HCT116 (cell line): ENCODE measurements around the gene PSMG3. TPM values are rescaled to one million over a fixed set of nuclear protein-coding genes. Genes with fewer than 3 reads are reported as not detected.

Source experiments
- ATAC-seq: fragments of 200-7000 bp; cut with Tn5 transposase; 2 replicates; pipeline ENCODE4 v1.9.1; 2020; ENCODE audit warnings: mild to moderate bottlenecking, moderate library complexity
- BruUV-seq: library from RNA; stranded (reverse); fragments of 400-500 nt; replicated peaks from 2 replicates; lab custom pipeline; 2021; lab: Mats Ljungman, UMichigan
- CTCF ChIA-PET: fragments of 300-600 bp; sonication (Branson Sonifier 250); formaldehyde crosslinking; loops from one replicate; lab custom pipeline; 2021; ENCODE audit warnings: antibody characterized with exemption; lab: Charles Lee
- POLR2A ChIA-PET: fragments of 300-600, 350-600 bp; sonication (Branson Sonifier 250); formaldehyde crosslinking; loops from one replicate; lab custom pipeline; 2021; ENCODE audit warnings: antibody characterized with exemption; lab: Charles Lee
- RAD21 ChIA-PET, 2 experiments: fragments of 300-600 bp; sonication (Branson Sonifier 250); formaldehyde crosslinking; loops; one replicate each; lab custom pipeline; 2023; ENCODE audit warnings: low total read pairs in 2 of 2; ENCODE audit not compliant: uncharacterized antibody in 2 of 2, unreplicated experiment in 2 of 2, low non-redundant PET in 1 of 2; lab: Charles Lee
- DNase-seq: peaks from one replicate; pipeline ENCODE4 v3.0.0-alpha.2; 2010; ENCODE audit warnings: low read depth, low spot score
- H2AFZ ChIP-seq: fragments of 200-600 bp; shearing (Covaris generic), sonication (generic); 2 replicates; pipeline ENCODE4 v1.6.1; 2017; ENCODE audit warnings: low read depth, mixed run types, mixed read lengths, antibody characterized with exemption, low read length; ENCODE audit not compliant: poor library complexity, severe bottlenecking
- H3K27ac ChIP-seq: 2 replicates; pipeline ENCODE4 v1.5.1; 2012; ENCODE audit warnings: low read depth, low read length
- H3K27me3 ChIP-seq: fragments of 200-600 bp; sonication (generic); 2 replicates; pipeline ENCODE4 v1.6.1; 2016; ENCODE audit warnings: mixed run types, low read length, mixed read lengths; ENCODE audit not compliant: insufficient read depth
- H3K36me3 ChIP-seq, 2 experiments: fragments of 200-500 bp in 1 of 2; fragments of 200-600 bp in 1 of 2; sonication (Bioruptor generic) in 1 of 2; sonication (generic) in 1 of 2; 2 replicates each; pipeline versions ENCODE4 v1.5.1 to v1.6.1; 2014 to 2016; ENCODE audit warnings: low read length in 2 of 2, inconsistent platforms in 1 of 2, mixed read lengths in 1 of 2, mixed run types in 1 of 2; ENCODE audit not compliant: insufficient read depth in 2 of 2, control insufficient read depth in 1 of 2
- H3K4me1 ChIP-seq, 2 experiments: fragments of 200-600 bp in 1 of 2; sonication (generic) in 1 of 2; 2 replicates each; pipeline versions ENCODE4 v1.5.1 to v1.6.1; 2012 to 2017; ENCODE audit warnings: low read length in 2 of 2, inconsistent platforms in 1 of 2, mild to moderate bottlenecking in 1 of 2, mixed read lengths in 1 of 2, mixed run types in 1 of 2, moderate library complexity in 1 of 2; ENCODE audit not compliant: insufficient read depth in 2 of 2, control insufficient read depth in 1 of 2
- H3K4me2 ChIP-seq: fragments of 200-600 bp; sonication (generic); 2 replicates; pipeline ENCODE4 v1.6.1; 2017; ENCODE audit warnings: mixed run types, low read length, mixed read lengths
- H3K4me3 ChIP-seq, 2 experiments: fragments of 200-600 bp in 1 of 2; sonication (generic) in 1 of 2; replicated peaks in 1 of 2; 2 replicates each; pipeline ENCODE4 v1.5.1; 2011 to 2016; ENCODE audit warnings: low read length in 2 of 2, control low read depth in 1 of 2, low read depth in 1 of 2, mild to moderate bottlenecking in 1 of 2, mixed read lengths in 1 of 2, mixed run types in 1 of 2
- H3K79me2 ChIP-seq: fragments of 200-600 bp; sonication (generic); 2 replicates; pipeline ENCODE4 v1.6.1; 2017; ENCODE audit warnings: mild to moderate bottlenecking, mixed run types, low read length, moderate library complexity, mixed read lengths; ENCODE audit not compliant: insufficient read depth
- H3K9ac ChIP-seq: fragments of 200-600 bp; sonication (generic); 2 replicates; pipeline ENCODE4 v1.6.1; 2016; ENCODE audit warnings: low read length, mixed read lengths
- H3K9me2 ChIP-seq: fragments of 200-600 bp; sonication (generic), shearing (Covaris generic); 2 replicates; pipeline ENCODE4 v1.6.1; 2017; ENCODE audit warnings: mixed run types, mild to moderate bottlenecking, moderate library complexity; ENCODE audit not compliant: insufficient read depth
- H3K9me3 ChIP-seq, 2 experiments: fragments of 200-500 bp in 1 of 2; fragments of 200-600 bp in 1 of 2; sonication (Bioruptor generic) in 1 of 2; sonication (generic) in 1 of 2; 2 replicates each; pipeline ENCODE4 v1.6.1; 2014 to 2017; ENCODE audit warnings: low read length in 2 of 2, mixed read lengths in 2 of 2, inconsistent platforms in 1 of 2, low read depth in 1 of 2, mild to moderate bottlenecking in 1 of 2, mixed run types in 1 of 2, moderate library complexity in 1 of 2; ENCODE audit not compliant: control insufficient read depth in 1 of 2, insufficient read depth in 1 of 2
- H4K20me1 ChIP-seq: fragments of 200-600 bp; sonication (generic), shearing (Covaris generic); 2 replicates; pipeline ENCODE4 v1.6.1; 2017; ENCODE audit warnings: mixed run types, mild to moderate bottlenecking, moderate library complexity; ENCODE audit not compliant: insufficient read depth
- CBX3 ChIP-seq: IDR thresholded peaks from 2 replicates; pipeline ENCODE4 v1.6.1; 2012; ENCODE audit warnings: low read depth
- ELF1 ChIP-seq: IDR thresholded peaks from 2 replicates; pipeline ENCODE4 v1.6.1; 2012; ENCODE audit warnings: low read depth, borderline replicate concordance
- FOSL1 ChIP-seq: IDR thresholded peaks from 2 replicates; pipeline ENCODE4 v1.6.1; 2012; ENCODE audit warnings: low read depth
- JUND ChIP-seq: IDR thresholded peaks from 2 replicates; pipeline ENCODE4 v1.6.1; 2012
- SP1 ChIP-seq: IDR thresholded peaks from 2 replicates; pipeline ENCODE4 v1.6.1; 2012; ENCODE audit warnings: low read depth
- TCF7L2 ChIP-seq: IDR thresholded peaks from 2 replicates; pipeline ENCODE4 v1.7.0; 2011; ENCODE audit warnings: borderline replicate concordance, inconsistent platforms; ENCODE audit not compliant: insufficient read depth, insufficient read length; ENCODE audit errors: extremely low read depth
- ZFX ChIP-seq: fragments of 450-650 bp; IDR thresholded peaks from 2 replicates; pipeline ENCODE4 v1.6.1; 2017
- intact Hi-C: fragments of 100-400 bp; cut with micrococcal nuclease; formaldehyde crosslinking; loops from 2 replicates; pipeline ENCODE4 v1.10.0; 2022
- total RNA-seq: library from RNA; stranded (reverse); gene quantifications from one replicate; pipeline ENCODE4 v1.2.1, GENCODE V29; 2021; ENCODE audit not compliant: unreplicated experiment
- TF ChIP-seq, protein P1 (sequence below): IDR thresholded peaks from 2 replicates; pipeline ENCODE4 v1.6.1; 2012
- TF ChIP-seq, protein P2 (sequence below): IDR thresholded peaks from 2 replicates; pipeline ENCODE4 v1.6.1; 2012
- TF ChIP-seq, protein P3 (sequence below), 3 experiments: fragments of 200-600 bp in 1 of 3; sonication (generic) in 1 of 3; IDR thresholded peaks in 2 of 3; conservative IDR thresholded peaks in 1 of 3; 2 replicates each; pipeline ENCODE4 v1.5.1; 2012 to 2017; ENCODE audit warnings: low read depth in 2 of 3, low read length in 2 of 3, antibody characterized with exemption in 1 of 3, borderline replicate concordance in 1 of 3, control low read depth in 1 of 3, mild to moderate bottlenecking in 1 of 3, mixed read lengths in 1 of 3, mixed run types in 1 of 3, moderate library complexity in 1 of 3; ENCODE audit not compliant: insufficient read depth in 1 of 3

Gene PSMG3
- total RNA-seq, 1 experiment from 2014 or later, result 60.9 TPM

DNA sequence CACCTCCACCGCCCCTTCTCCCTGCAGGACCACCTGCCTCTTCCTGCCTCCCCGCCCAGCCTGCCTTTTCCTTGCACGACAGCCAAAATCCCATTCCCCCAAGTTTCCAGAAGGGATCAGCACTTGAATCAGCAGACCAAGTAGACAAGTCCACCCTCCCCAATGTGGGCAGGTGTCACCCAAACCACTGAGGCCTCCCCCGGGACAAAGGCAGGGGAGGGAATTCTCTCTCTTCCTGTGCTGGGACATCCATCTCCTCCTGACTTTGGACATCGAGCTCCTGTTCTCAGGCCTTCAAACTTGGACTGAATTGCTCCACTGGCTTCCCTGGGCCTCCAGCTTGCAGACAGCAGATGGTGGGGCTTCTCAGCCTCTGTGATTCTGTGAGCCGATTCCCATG is 21.6 kb upstream of the PSMG3 start:
- no peak overlapping the region for H3K4me3 ChIP-seq
- intact Hi-C loops, result no loop called here
- H3K4me1 ChIP-seq, result no peaks in the 10 kb centered on the region
- POLR2A ChIA-PET, result no interaction called here
- H2AFZ ChIP-seq, result no peak overlapping the region
- peaks cover 23% of the 10 kb centered on the region; the same call in 1 of the 2 replicates for H3K27me3 ChIP-seq
- CTCF ChIA-PET, result no interaction called here
- TF ChIP-seq CBX3 (no peak), SP1 (no peak), TCF7L2 (no peak), ZFX (no peak), JUND (no peak), FOSL1 (no peak), ELF1 (no peak)
- TF ChIP-seq, protein P1, sequence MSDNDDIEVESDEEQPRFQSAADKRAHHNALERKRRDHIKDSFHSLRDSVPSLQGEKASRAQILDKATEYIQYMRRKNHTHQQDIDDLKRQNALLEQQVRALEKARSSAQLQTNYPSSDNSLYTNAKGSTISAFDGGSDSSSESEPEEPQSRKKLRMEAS, result no peak
- TF ChIP-seq, protein P2, sequence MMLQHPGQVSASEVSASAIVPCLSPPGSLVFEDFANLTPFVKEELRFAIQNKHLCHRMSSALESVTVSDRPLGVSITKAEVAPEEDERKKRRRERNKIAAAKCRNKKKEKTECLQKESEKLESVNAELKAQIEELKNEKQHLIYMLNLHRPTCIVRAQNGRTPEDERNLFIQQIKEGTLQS, result no peak
- TF ChIP-seq, protein P3, sequence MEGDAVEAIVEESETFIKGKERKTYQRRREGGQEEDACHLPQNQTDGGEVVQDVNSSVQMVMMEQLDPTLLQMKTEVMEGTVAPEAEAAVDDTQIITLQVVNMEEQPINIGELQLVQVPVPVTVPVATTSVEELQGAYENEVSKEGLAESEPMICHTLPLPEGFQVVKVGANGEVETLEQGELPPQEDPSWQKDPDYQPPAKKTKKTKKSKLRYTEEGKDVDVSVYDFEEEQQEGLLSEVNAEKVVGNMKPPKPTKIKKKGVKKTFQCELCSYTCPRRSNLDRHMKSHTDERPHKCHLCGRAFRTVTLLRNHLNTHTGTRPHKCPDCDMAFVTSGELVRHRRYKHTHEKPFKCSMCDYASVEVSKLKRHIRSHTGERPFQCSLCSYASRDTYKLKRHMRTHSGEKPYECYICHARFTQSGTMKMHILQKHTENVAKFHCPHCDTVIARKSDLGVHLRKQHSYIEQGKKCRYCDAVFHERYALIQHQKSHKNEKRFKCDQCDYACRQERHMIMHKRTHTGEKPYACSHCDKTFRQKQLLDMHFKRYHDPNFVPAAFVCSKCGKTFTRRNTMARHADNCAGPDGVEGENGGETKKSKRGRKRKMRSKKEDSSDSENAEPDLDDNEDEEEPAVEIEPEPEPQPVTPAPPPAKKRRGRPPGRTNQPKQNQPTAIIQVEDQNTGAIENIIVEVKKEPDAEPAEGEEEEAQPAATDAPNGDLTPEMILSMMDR (IDR thresholded peaks at IDR 0.05 in 2 of 3, conservative IDR thresholded peaks at IDR 0.05 in 1 of 3; ENCODE audit: borderline replicate concordance in 1 of 3, insufficient read depth in 1 of 3, low read depth in 2 of 3, low read length in 2 of 3), result no peak
- DNase-seq (no peak), ATAC-seq (no peak)
- no peaks in the 10 kb centered on the region for H3K36me3 ChIP-seq
- H3K27ac ChIP-seq, result no peak overlapping the region
- H3K9ac ChIP-seq, result no peak overlapping the region
- H3K79me2 ChIP-seq, result no peaks in the 10 kb centered on the region
- RAD21 ChIA-PET, result no interaction called here
- BruUV-seq, result no TSS peak
- no peaks in the 10 kb centered on the region for H3K9me3 ChIP-seq
- H3K4me2 ChIP-seq, result no peak overlapping the region
- H3K9me2 ChIP-seq, result no peaks in the 10 kb centered on the region
- H4K20me1 ChIP-seq, result no peaks in the 10 kb centered on the region
